ENCODE results near the gene ANKRD55. TPM values are rescaled to one million over a fixed set of nuclear protein-coding genes. Genes with fewer than 3 reads are reported as not detected.
"Not testable (repeated sequence)": the region's sequence is repeated elsewhere in the genome, so short reads cannot be mapped to it uniquely, and the experiment has no call there.

ANKRD55 gene
- total RNA-seq, 4 donors from 2014 or later, result 0.95 TPM; not detected in 3

GRCh38 chr5:56154732-56155484 lies 78.2 kb downstream of the ANKRD55 start:
- TF ChIP-seq POLR2AphosphoS5 (IDR thresholded peaks at IDR 0.05) (peak in 1 of 3 donors; percentile 27), CTCF (IDR thresholded peaks at IDR 0.05) (no peak), EP300 (IDR thresholded peaks at IDR 0.05; ENCODE audit: low read depth) (no peak), POLR2A (IDR thresholded peaks at IDR 0.05) (no peak)
- 48 to 78% methylated on average over 2 to 9 of the region's 9 CpGs for WGBS, 2 donors (ENCODE audit: low coverage in 1 of 2)
- peak; percentile 21 for DNase-seq
- no peaks in the 10 kb centered on the region for H3K36me3 ChIP-seq
- H3K27me3 ChIP-seq, result no peaks in the 10 kb centered on the region
- peak overlapping the region; percentile 32 to 75 (median 61) for H3K27ac ChIP-seq
- peaks cover 0 to 15% (median 0%) of the 10 kb centered on the region in 4 donors for H3K4me1 ChIP-seq
- H3K9me3 ChIP-seq, result no peaks in the 10 kb centered on the region
- in situ Hi-C loops (cut with MboI; ENCODE audit: low pct_ligation_motif_present in 1 of 4, low pct_unique_long_range_greater_than_20kb in 1 of 4, low sequenced_read_pairs in 3 of 4) (no loop called here), intact Hi-C loops (cut with DNase I; ENCODE audit: low total_unique reads) (no loop called here)
- no peak overlapping the region for H3K4me3 ChIP-seq

DNA sequence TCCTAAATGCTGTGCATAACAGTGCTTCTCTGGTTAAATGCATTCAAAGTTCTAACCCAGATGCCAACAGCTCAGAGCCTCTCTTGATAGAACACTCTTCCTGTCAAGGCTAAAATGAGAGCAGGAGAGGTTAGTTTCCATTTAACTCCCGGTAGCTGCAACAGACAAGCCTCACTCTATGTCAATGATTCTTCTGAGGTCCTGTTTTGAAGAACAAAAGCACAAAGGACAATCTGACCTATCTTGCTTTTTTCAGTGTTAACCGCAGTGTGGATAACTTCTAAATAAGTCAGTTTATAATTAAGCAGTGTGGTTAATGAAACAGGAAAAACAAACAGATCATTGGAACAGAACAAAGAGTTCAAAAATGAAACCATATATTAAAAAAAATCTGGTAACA lies 80.7 kb downstream of the ANKRD55 start:
- in situ Hi-C loops (cut with MboI; ENCODE audit: low pct_ligation_motif_present in 1 of 4, low pct_unique_long_range_greater_than_20kb in 1 of 4, low sequenced_read_pairs in 3 of 4) (no loop called here), intact Hi-C loops (cut with DNase I; ENCODE audit: low total_unique reads) (no loop called here)
- no peak for DNase-seq
- Histone ChIP-seq H3K4me3 (no peak overlapping the region), H3K27ac (peak overlapping the region in 1 of 4 donors; percentile 12), H3K36me3 (no peaks in the 10 kb centered on the region), H3K4me1 (peaks cover 0 to 25% (median 2%) of the 10 kb centered on the region in 4 donors), H3K9me3 (no peaks in the 10 kb centered on the region), H3K27me3 (no peaks in the 10 kb centered on the region)
- 40 to 71% methylated on average over 1 to 2 of the region's 2 CpGs for WGBS, 2 donors (ENCODE audit: low coverage in 1 of 2)
- TF ChIP-seq EP300 (IDR thresholded peaks at IDR 0.05; ENCODE audit: low read depth) (no peak), CTCF (IDR thresholded peaks at IDR 0.05) (no peak), POLR2AphosphoS5 (IDR thresholded peaks at IDR 0.05) (peak in 1 of 3 donors; percentile 17), POLR2A (IDR thresholded peaks at IDR 0.05) (no peak)

DNA sequence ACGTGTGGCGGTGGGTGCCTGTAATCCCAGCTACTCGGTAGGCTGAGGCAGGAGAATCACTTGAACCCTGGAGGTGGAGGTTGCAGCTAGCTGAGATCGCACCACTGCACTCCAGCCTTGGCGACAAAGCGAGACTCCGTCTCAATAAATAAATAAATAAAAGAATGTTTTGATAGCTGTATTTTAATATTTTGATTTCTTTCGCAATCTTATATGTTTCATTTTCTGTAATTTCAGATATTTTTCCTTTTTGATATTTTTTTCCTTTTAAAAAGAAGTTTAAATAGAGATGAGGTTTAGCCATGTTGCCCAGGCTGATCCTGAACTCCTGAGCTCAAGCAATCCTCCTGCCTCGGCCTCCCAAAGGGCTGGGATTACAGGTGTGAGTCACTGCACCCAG lies 82.4 kb downstream of the ANKRD55 start:
- H3K27ac ChIP-seq; H3K4me3 ChIP-seq; DNase-seq; in situ Hi-C loops (cut with MboI; ENCODE audit: low pct_ligation_motif_present in 1 of 4, low pct_unique_long_range_greater_than_20kb in 1 of 4, low sequenced_read_pairs in 3 of 4); H3K27me3 ChIP-seq; intact Hi-C loops (cut with DNase I; ENCODE audit: low total_unique reads); H3K9me3 ChIP-seq; H3K36me3 ChIP-seq: not testable (repeated sequence)
- WGBS, 2 donors (ENCODE audit: low coverage in 1 of 2), result 93 to 96% methylated on average over 8 to 9 of the region's 9 CpGs
- peaks cover 0 to 15% (median 2%) of the 10 kb centered on the region in 4 donors for H3K4me1 ChIP-seq

- H3K9me3 ChIP-seq, result no peaks in the 10 kb centered on the region
- 36 to 48% methylated on average over 4 of the region's 4 CpGs for WGBS, 2 donors (ENCODE audit: low coverage in 1 of 2)
- H3K4me1 ChIP-seq, result peaks cover 0 to 10% (median 2%) of the 10 kb centered on the region in 4 donors
- intact Hi-C loops (cut with DNase I; ENCODE audit: low total_unique reads) (no loop called here), in situ Hi-C loops (cut with MboI; ENCODE audit: low pct_ligation_motif_present in 1 of 4, low pct_unique_long_range_greater_than_20kb in 1 of 4, low sequenced_read_pairs in 3 of 4) (no loop called here)
- TF ChIP-seq EP300 (IDR thresholded peaks at IDR 0.05; ENCODE audit: low read depth), result no peak
- no peak for TF ChIP-seq POLR2AphosphoS5 (IDR thresholded peaks at IDR 0.05)
- no peak for TF ChIP-seq CTCF (IDR thresholded peaks at IDR 0.05)
- TF ChIP-seq POLR2A (IDR thresholded peaks at IDR 0.05), result no peak
- no peaks in the 10 kb centered on the region for H3K27me3 ChIP-seq
- H3K4me3 ChIP-seq, result no peak overlapping the region
- H3K27ac ChIP-seq, result peak overlapping the region in 3 of 4 donors; percentile 6 to 64 (median 47)
- H3K36me3 ChIP-seq, result no peaks in the 10 kb centered on the region
- peak; percentile 48 for DNase-seq
Observed at GRCh38 chr5:56148453-56148971, 84.6 kb downstream of the ANKRD55 start.

Measured in transverse colon (tissue), 4 donors.